ENCODE data around the gene MAP3K12. TPM values are rescaled to one million over a fixed set of nuclear protein-coding genes. Genes with fewer than 3 reads are reported as not detected.

Gene MAP3K12
- total and polyA plus RNA-seq, 2 of the 8 experiments (the other 6 are each of a cell fraction or from before 2014, with no cell fraction given): 23.4 to 42.7 TPM

GRCh38 chr12:53492830-53493609, 6.2 kb downstream of the MAP3K12 start (continued):
- TF ChIP-seq POLR2A (IDR thresholded peaks at IDR 0.05; ENCODE audit: control extremely low read depth in 1 of 2, low read depth in 2 of 2, low read length in 2 of 2) (peak in 1 of 2 experiments; percentile 76; a peak in 2 of 3 replicates), SAP30 (IDR thresholded peaks at IDR 0.05; ENCODE audit: insufficient read depth, insufficient replicate concordance, low read length) (peak; percentile 59), MAFK (IDR thresholded peaks at IDR 0.05; ENCODE audit: low read depth, low read length) (no peak), CBX8 (IDR thresholded peaks at IDR 0.05; ENCODE audit: borderline replicate concordance, low read depth, low read length) (no peak), TAF7 (optimal IDR thresholded peaks at IDR 0.05; ENCODE audit: borderline replicate concordance, low read depth, low read length) (no peak), TBP (IDR thresholded peaks at IDR 0.05; ENCODE audit: low read depth, low read length) (no peak; the same call in 1 of the 2 replicates), CTBP2 (IDR thresholded peaks at IDR 0.05; ENCODE audit: borderline replicate concordance, insufficient read depth, insufficient read length, low read length) (no peak), KDM4A (IDR thresholded peaks at IDR 0.05; ENCODE audit: low read depth, low read length, severe bottlenecking) (no peak), E2F6 (IDR thresholded peaks at IDR 0.05) (peak; percentile 45; the same call in 1 of the 2 replicates), RFX5 (IDR thresholded peaks at IDR 0.05; ENCODE audit: borderline replicate concordance, low read depth, low read length) (no peak), SIN3A (conservative IDR thresholded peaks at IDR 0.05 in 1 of 2, IDR thresholded peaks at IDR 0.05 in 1 of 2; ENCODE audit: low read depth in 1 of 2, low read length in 2 of 2) (peak in 1 of 2 experiments; percentile 89; a peak in 2 of 4 replicates), RBBP5 (IDR thresholded peaks at IDR 0.05; ENCODE audit: borderline replicate concordance, low read depth, low read length) (no peak; the same call in 1 of the 2 replicates), NRF1 (IDR thresholded peaks at IDR 0.05; ENCODE audit: low read depth, low read length) (no peak), GTF2F1 (IDR thresholded peaks at IDR 0.05; ENCODE audit: borderline replicate concordance, low read depth, low read length) (no peak), SIX5 (IDR thresholded peaks at IDR 0.05; ENCODE audit: low read depth, low read length) (no peak), YY1 (IDR thresholded peaks at IDR 0.05; ENCODE audit: low read depth, low read length) (peak; percentile 17; the same call in 1 of the 2 replicates), HDAC2 (IDR thresholded peaks at IDR 0.05; ENCODE audit: borderline replicate concordance in 1 of 2, low read depth in 2 of 2, low read length in 2 of 2) (peak; percentile 36 to 42; a peak in 2 of 4 replicates), JUND (IDR thresholded peaks at IDR 0.05; ENCODE audit: low read length) (peak; percentile 64), MAX (IDR thresholded peaks at IDR 0.05) (peak; percentile 86), FOSL1 (IDR thresholded peaks at IDR 0.05; ENCODE audit: insufficient read depth, low read depth, low read length) (no peak)
